Osteoblast (primary cell): ENCODE measurements around the gene FAT2. TPM values are rescaled to one million over a fixed set of nuclear protein-coding genes. Genes with fewer than 3 reads are reported as not detected.
A peak's percentile ranks its signal among the peaks of the same experiment; 100 is the strongest.

ENCODE experiments used
- DNase-seq: peaks from one replicate; pipeline ENCODE4 v3.0.0; 2011; ENCODE audit warnings: low spot score, mixed read lengths; ENCODE audit not compliant: insufficient read length; ENCODE audit errors: missing footprints
- H2AFZ ChIP-seq: 2 replicates; pipeline ENCODE4 v1.6.0; 2011; ENCODE audit warnings: mild to moderate bottlenecking, low read length
- H3K27ac ChIP-seq: 2 replicates; pipeline ENCODE4 v1.5.1; 2011; ENCODE audit warnings: mild to moderate bottlenecking, low read depth, low read length, moderate library complexity
- H3K27me3 ChIP-seq: 2 replicates; pipeline ENCODE4 v1.6.0; 2012; ENCODE audit warnings: mild to moderate bottlenecking, control low read depth, inconsistent platforms, low read length, moderate library complexity; ENCODE audit not compliant: insufficient read depth
- H3K36me3 ChIP-seq: 2 replicates; pipeline ENCODE4 v1.5.1; 2011; ENCODE audit warnings: mild to moderate bottlenecking, low read length, control low read depth, moderate library complexity; ENCODE audit not compliant: insufficient read depth
- H3K4me1 ChIP-seq: 2 replicates; pipeline ENCODE4 v1.5.1; 2011; ENCODE audit warnings: mild to moderate bottlenecking, low read length, control low read depth, moderate library complexity; ENCODE audit not compliant: insufficient read depth
- H3K4me2 ChIP-seq: 2 replicates; pipeline ENCODE4 v1.6.0; 2011; ENCODE audit warnings: mild to moderate bottlenecking, low read length; ENCODE audit not compliant: insufficient read depth
- H3K4me3 ChIP-seq: fragments of 200-600 bp; sonication (generic); 3 replicates; pipeline ENCODE4 v1.5.1; 2012; ENCODE audit warnings: mild to moderate bottlenecking, low read length, inconsistent platforms; ENCODE audit not compliant: insufficient read depth
- H3K79me2 ChIP-seq: 2 replicates; pipeline ENCODE4 v1.6.0; 2012; ENCODE audit warnings: mild to moderate bottlenecking, low read length, control low read depth, inconsistent platforms; ENCODE audit not compliant: insufficient read depth
- H3K9me3 ChIP-seq: 2 replicates; pipeline ENCODE4 v1.5.1; 2011; ENCODE audit warnings: low read depth, low read length, control low read depth
- H4K20me1 ChIP-seq: 2 replicates; pipeline ENCODE4 v1.6.0; 2012; ENCODE audit warnings: mild to moderate bottlenecking, low read length, control low read depth; ENCODE audit not compliant: insufficient read depth
- total RNA-seq: library from RNA; depleted of rRNA; stranded (reverse); fragments of >200 nt; gene quantifications from 2 replicates; pipeline ENCODE4 v1.2.3, GENCODE V29; 2012
- TF ChIP-seq, protein P1 (sequence below): IDR thresholded peaks from 2 replicates; pipeline ENCODE4 v1.5.1; 2011; ENCODE audit warnings: mild to moderate bottlenecking, low read depth, low read length, moderate library complexity; ENCODE audit errors: extremely low read depth

The FAT2 gene
- total RNA-seq, 1 donor = 0.36 TPM

GRCh38 chr5:151628112-151628823 lies 37.1 kb upstream of the FAT2 start:
- Histone ChIP-seq H3K4me2 (peak overlapping the region; percentile 40), H3K27me3 (peaks cover under 1% of the 10 kb centered on the region), H3K4me1 (peaks cover 15% of the 10 kb centered on the region), H4K20me1 (no peaks in the 10 kb centered on the region), H3K9me3 (no peaks in the 10 kb centered on the region), H3K36me3 (no peaks in the 10 kb centered on the region), H3K27ac (peak overlapping the region; percentile 42), H3K4me3 (no peak overlapping the region), H2AFZ (peak overlapping the region; percentile 28), H3K79me2 (no peaks in the 10 kb centered on the region)
- peak; percentile 66 for DNase-seq
- TF ChIP-seq, protein P1, sequence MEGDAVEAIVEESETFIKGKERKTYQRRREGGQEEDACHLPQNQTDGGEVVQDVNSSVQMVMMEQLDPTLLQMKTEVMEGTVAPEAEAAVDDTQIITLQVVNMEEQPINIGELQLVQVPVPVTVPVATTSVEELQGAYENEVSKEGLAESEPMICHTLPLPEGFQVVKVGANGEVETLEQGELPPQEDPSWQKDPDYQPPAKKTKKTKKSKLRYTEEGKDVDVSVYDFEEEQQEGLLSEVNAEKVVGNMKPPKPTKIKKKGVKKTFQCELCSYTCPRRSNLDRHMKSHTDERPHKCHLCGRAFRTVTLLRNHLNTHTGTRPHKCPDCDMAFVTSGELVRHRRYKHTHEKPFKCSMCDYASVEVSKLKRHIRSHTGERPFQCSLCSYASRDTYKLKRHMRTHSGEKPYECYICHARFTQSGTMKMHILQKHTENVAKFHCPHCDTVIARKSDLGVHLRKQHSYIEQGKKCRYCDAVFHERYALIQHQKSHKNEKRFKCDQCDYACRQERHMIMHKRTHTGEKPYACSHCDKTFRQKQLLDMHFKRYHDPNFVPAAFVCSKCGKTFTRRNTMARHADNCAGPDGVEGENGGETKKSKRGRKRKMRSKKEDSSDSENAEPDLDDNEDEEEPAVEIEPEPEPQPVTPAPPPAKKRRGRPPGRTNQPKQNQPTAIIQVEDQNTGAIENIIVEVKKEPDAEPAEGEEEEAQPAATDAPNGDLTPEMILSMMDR = no peak

- Histone ChIP-seq H3K27ac (peak overlapping the region; percentile 42), H3K9me3 (no peaks in the 10 kb centered on the region), H3K36me3 (no peaks in the 10 kb centered on the region), H3K4me1 (peaks cover 15% of the 10 kb centered on the region), H3K27me3 (peaks cover 3% of the 10 kb centered on the region), H2AFZ (peak overlapping the region; percentile 28), H3K4me3 (no peak overlapping the region), H3K79me2 (no peaks in the 10 kb centered on the region), H3K4me2 (peak overlapping the region; percentile 40), H4K20me1 (no peaks in the 10 kb centered on the region)
- no peak for DNase-seq
- TF ChIP-seq, protein P1 = no peak
These were observed 36.5 kb upstream of the FAT2 start for GRCh38 chr5:151627650-151628049.

GRCh38 chr5:151625285-151625684 lies 34.2 kb upstream of the FAT2 start:
- Histone ChIP-seq H3K4me1 (peaks cover 15% of the 10 kb centered on the region), H3K79me2 (no peaks in the 10 kb centered on the region), H4K20me1 (no peaks in the 10 kb centered on the region), H3K4me2 (no peak overlapping the region), H3K27ac (no peak overlapping the region), H3K36me3 (no peaks in the 10 kb centered on the region), H3K4me3 (no peak overlapping the region), H2AFZ (no peak overlapping the region), H3K9me3 (no peaks in the 10 kb centered on the region), H3K27me3 (peaks cover 18% of the 10 kb centered on the region)
- no peak for DNase-seq
- TF ChIP-seq, protein P1 = no peak

GRCh38 chr5:151624476-151624875 lies 33.3 kb upstream of the FAT2 start:
- H3K27me3 ChIP-seq = peaks cover 18% of the 10 kb centered on the region
- no peaks in the 10 kb centered on the region for H3K9me3 ChIP-seq
- H3K4me1 ChIP-seq = peaks cover 15% of the 10 kb centered on the region
- no peaks in the 10 kb centered on the region for H3K79me2 ChIP-seq
- H2AFZ ChIP-seq = peak overlapping the region; percentile 14
- no peak for DNase-seq
- TF ChIP-seq, protein P1 = no peak
- H3K4me3 ChIP-seq = no peak overlapping the region
- no peaks in the 10 kb centered on the region for H4K20me1 ChIP-seq
- H3K27ac ChIP-seq = no peak overlapping the region
- H3K36me3 ChIP-seq = no peaks in the 10 kb centered on the region
- no peak overlapping the region for H3K4me2 ChIP-seq
